ENCODE data around the gene SYPL1.

The SYPL1 gene

DNA sequence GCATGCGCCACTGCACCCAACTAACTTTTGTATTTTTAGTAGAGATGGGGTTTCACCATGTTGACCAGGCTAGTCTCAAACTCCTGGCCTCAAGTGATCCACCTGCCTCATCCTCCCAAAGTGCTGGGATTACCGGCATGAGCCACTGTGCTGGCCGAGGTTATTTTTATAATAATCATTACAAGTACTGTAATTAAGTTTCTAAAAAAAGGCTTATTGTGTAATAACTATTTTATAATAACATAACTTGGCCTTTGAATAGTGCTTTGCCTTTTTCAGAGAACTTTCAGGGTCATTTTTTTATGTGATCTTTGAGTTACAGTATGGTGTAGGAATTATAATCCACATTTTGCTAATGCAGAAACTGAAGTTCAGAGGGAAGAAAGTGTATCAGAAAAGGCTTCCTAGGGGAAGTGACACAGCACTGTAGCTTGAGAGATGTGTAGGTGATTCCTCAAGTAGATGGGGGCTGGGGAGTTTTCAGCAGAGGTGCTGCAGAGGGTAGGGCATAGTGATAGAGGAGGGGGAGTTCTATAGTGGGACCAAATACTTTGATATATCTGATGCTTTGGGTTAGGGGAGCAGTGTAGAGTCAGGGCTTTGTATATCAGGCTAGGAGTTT lies 9.2 kb upstream of the SYPL1 start:
- DNase-seq, result no peak

DNA sequence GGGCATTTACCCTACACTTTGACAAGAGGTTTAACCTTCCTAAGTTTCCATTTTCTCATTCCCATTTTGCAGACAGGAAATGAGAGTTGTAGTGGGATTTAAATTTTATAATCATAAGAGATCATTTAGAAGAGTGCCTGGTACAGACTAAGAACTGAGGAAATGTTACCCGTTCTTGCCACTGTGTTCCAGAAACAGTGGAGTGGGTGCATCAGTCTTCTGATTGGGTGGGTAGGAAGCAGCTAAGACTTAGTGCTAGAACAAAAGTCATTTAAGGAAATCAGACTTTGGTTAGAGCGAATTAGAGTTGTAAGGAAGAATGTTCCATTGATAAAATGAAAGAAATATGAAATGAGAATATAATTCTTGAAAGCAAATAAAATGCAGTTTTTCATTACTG lies 8.4 kb upstream of the SYPL1 start:
- DNase-seq, result no peak

DNA sequence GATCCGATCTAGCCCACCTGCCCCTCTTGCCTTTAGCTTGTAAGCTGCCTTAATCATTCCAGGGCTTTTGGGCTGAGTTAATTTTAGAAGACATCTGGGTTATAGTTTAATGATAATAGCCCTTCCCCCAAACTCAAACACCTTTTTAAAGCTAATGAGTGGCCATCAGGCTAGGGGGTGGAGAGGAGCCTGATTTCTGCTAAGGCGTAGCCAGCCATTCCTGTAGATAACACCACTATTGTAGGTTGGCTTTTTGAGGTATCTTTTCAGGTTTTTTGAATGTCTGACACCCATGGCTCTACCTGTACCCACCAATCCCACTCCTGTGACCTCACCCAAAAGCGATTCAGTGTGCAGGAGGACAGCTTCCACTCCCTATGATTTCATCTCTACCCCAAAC lies 7.6 kb upstream of the SYPL1 start:
- DNase-seq, result no peak

DNA sequence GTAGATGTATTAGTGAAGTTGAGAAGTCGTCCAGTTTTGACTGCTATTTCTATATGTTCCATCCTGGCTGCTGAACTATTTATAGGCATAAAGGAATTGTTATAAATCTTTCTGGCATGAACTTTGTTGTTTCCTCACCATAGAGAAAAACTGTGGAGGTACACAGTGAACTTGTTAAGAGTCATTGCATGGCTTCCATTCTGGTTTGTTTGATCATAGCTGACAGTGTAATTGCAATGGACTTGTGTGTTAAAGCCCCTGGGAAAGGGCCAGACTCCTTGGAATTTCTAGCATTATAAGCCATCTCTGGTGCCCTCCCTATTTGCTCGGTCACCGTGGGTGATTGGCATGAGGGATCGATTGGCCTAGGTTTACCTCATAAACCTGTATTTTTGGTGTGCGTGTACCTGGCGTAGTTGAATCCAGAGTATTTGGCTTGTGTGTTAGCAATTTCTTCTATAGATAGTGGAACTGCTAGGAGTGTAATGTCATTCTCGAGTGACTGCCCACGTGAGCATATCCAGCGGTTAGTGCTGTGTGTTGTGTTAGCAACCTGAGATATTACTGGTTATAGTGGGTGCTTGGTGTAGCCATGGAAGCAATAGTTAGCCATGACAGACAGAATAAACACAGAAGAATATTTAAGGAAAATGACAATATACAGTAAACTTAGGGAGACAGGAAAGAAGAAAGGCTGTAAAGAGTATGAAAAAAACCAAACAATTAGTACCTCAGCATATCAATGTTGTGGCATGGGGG lies 5.9 kb upstream of the SYPL1 start:
- no peak for DNase-seq

DNA sequence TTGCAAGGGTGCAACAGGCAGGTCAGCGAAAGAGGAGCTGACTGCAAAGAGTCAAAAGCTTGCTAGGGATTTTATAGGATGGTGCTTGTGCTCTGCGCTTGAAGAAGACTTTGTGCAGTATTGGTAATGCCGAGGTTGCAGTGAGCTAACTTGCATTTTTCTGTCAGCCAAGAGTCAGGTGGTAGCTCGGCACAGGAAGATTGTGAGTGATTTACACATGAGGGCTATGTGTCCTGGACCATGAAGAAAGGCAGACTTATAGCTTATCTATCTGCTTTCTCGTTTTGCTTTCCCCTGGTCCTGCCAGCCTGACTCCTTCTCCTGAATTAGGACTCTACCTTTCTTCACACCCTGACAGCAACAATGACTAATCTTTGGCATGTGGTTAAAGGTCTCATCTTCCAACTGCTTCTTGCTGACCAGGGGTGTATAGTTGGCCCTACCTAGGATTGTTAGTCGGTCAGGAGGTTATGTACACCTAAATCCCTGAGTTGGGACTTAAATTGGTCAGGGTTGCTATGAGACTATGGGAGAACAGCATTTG lies 4.1 kb upstream of the SYPL1 start:
- DNase-seq, result no peak

DNA sequence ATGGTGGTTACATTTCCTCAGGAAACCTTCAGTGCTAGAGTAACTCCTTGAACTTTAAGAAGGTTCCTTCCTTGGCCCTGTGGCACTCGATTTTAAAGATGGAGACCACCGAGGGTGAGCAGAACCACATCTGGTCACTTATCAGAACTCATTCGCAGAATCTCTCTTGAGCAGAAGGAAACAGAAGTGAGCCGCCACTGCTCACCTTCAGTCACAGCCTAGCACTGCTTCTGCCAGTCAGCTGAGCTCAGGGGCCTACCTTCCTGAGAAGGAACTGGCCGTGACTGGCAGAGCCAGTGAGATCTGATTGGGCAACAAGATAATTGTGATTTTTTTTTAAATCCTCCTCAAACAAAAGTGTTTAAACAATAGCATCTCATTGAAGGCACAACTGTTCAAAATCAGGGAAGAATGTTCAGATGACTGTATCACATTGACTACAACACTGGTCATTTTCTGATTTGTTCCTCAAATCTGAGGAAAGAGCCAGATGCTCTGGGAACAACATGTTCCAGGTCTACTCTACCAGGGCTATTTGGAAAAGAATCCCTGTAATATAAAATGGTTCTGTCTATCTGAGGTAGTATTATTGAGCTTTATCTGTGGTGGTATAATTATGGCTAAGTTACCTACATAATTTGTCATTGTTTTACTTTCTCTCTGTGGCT lies 2.7 kb upstream of the SYPL1 start:
- no peak for DNase-seq

DNA sequence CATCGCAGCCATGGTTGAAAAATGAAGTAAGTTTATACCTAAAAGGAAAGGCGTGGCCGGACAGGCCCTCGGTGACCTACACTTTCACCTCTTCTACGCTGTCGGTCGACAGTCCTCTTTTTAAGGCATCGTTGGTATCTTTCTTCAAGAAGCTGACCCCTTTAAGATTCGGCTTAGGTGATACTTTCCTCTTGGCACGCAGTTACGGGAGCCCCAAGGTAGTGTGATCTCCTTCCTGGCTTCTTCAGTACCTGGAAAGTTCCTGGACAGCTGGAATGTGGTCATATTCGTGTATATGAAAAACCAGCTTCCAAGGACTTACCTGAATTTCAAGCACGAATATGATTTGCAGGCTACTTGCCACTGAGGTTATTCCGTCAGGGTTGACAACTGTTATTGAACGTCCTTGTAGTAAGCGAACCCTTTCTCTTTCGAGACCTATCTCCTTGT lies 885 bp upstream of the SYPL1 start:
- DNase-seq, result no peak

DNA sequence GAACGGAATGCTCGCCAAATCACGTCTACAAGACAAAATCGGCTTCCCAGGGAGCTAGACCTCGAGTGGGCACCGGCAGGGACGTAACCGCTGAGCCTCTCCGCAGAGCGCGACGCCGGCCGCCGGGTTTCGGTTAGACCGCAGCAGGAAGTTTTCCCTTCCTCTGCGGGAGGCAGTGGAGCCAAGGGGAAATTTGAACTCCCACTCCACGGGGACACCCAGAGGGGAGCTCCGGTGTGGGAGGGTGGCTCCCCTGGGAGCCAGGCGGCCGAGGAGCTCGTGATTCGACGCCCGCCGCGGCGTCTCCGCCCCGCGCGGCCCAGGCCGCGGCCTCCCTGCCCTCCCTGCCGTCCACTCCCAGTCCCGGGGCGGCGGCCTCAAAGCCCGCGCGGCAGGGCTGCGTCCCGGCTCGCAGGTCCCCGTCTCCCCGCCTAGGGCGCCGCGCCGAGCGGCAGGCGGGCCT lies 426 bp downstream of the SYPL1 start:
- no peak for DNase-seq

DNA sequence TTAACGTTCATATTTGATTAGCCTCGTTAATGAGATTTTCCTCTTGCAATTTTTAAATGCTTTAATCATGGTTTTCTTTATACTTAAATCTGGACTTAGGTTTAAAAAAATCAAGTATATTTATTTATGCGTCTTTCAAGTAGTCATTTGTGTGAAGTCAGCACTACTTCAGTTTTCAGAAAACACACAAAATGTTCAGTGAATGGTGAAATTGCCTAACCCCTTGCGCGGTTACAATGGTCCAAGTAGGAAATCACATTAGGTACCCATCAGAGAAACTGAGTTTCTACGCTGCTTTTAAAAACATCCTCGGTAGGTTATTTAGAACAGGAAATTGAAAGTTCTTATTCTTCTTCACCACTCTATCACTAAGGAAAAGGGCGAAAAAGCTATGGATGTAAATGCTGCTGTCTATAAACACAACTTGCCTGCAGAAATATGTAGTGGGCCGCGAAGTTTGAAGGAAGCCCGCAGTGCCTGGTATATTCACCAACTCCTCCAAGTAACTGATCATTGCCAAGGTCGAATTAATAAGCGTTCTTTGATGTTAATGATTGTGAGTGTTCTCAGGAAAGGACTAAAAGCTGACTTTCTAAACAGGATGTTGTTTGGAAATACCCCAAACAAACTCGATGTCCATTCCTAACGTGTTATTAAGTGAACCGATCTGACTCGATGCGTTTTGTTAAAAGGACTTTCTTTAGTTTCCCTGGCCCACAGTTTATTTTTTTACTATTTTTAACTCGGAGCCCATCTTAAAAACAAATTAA lies 1.0 kb downstream of the SYPL1 start:
- peak; percentile 33 for DNase-seq

DNA sequence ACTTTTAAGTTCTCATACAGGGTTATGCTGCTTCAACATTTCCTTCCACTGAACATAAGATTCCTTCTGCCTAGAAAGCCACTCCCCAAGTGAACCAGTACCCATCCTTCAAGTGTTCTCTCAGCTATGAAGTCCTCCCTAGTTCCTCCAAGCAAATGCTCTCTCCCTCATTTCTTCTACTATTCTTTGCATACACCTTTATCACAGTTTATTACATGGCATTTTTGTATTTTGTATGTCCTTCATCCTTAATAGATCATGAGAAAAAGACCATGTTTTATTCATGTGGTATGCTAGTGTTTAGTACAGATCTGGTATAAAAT lies 1.9 kb downstream of the SYPL1 start:
- DNase-seq, result no peak

DNA sequence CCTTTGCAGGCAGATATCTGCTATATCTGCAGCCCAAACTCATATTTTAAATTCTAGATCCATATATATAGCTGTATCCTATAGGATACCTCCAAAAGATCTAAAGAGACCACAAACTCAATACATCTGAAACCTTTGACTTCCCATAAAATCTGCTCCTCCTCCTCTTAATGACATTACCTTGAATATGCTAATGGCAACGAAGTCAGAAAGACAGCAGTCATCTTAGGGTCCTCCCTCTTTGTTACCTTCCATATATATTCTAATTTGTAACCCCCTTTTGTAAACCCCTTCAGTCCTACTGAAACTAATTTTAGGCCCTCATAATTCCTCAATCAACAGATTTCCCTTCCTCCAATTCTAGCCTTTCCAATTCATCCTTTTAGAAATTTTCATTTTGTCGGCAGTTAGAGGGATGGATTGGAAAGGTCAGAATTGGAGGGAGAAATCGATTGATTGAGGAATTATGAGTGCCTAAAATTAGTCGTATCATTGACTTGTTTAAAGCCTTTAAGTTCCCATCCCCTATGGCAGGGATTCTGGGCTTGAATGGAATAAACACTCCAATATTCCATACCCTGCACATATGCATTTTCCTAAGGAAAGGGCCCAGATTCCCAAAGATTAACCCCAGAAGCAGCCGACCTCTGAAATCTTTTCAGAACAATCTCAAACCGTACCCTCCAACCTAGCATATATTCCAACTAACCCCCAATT lies 2.4 kb downstream of the SYPL1 start:
- no peak for DNase-seq

DNA sequence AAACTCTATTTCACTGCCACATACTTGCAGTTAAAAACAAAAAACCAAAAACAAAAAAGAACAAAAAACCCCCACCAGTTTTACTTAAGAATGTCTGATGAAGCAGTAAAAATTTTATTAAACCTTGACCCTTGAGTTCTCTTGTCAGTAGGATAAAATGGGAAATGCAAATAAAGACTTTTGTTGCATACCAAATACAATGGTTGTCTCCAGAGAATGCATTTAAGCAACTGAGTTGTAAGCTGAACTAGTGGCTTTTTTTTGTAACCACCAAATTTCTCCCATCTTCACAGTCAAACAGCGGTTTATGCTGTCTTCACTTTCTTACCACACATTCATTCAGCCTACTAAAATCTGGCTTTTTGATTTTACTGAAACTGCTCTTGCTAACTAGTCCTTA lies 3.1 kb downstream of the SYPL1 start:
- no peak for DNase-seq

DNA sequence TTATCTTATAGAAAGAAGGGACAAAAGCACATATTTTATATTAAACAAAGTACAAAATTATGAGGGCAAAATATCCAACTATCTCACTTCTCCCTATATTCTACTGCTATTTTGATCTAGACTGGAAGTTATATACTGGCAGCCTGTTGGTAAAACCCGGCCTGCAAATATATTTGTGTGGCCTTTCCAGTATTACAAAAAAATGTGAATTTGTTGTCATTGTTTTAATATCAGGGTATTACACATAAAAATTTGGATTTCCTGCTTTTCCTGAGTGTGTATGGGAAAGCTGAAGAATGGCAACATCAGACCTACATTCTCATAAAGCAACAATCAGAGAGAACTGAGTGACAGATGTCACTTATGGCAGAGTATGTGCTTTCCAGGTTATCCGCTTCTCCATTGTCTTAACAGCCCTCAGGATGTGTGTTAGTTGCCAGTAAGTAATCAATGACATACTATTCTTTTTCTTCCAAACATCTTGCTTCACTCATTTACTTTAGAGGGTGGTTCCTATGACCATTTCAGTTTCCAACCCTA lies 7.3 kb downstream of the SYPL1 start:
- no peak for DNase-seq

DNA sequence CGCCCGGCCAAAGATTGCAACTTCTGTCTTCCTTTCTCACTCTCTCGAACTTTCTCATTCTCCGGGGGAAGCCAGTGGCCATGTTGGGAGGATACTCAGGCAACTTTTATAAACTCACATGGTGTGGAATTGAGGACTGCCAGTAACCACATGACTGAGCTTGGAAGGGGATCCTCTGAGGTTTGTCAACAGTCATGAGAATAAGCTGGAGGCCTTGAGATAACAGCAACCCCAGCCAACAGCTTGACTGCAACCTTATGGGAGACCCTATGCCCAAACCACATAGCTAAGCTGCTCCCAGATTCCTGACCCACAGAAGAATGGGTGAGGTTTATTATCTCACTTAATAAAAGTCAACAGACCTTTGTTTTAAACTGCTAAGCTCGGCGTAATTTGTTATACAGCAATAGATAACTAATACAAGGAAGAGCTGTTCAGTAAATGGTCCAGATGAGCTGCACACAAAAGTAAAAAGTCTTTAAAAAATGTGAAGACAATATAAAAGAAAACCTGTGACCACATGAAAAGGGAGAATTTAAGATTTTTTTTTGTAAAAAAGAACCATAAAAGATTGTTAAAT lies 9.6 kb downstream of the SYPL1 start:
- DNase-seq, result no peak

DNA sequence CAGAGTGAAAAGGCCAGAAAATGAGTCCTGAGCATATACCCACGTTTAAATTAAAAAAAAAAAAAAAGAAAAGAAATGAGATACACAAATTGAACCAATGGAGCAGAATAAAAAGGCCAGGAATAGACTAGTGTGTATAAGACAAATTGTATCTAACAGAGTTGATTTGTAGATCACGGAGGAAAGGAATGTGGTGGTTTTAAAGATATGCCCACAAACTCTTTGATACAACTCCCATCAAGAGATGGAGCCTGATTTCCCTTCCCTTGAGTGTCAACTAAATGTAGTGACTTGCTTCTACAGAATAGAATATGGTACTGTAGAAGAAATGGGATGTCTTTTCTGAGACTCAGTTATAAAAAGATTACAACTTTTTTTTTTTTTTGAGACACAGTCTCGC lies 10.4 kb downstream of the SYPL1 start:
- no peak for DNase-seq

DNA sequence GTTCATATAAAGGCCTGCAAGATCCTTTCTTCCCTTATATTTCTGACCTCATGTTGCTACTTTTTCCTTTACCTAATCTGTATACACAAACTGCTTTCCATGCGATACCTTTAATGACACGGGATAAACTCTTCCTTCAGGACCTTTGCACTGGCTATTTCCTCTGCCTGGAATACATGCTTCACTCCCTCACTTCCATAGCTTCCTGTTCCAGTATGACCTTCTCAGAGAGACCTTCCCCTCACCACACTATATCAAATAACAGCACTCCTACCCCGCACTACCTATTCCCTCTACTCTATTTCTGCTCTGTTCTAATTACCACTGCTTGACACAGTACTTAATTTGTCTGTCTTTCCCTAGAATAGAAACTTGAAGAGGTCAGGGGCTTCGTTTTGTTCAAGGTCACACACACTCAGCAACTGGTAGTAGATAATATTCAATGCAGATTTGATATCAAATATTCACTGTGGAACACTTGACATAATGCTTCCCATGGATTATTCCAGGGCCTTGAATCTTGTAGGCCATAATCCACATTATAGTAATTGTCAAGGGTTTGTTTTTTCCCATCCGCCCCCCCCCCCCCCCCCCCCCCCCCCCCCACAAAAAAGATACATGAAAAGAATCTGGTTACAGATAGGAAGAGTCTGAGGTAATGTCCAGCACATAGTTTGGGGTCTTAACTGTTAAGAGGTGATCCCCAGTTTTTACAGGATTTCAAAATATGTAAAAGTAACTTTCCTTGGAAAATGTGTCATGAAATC lies 11.1 kb downstream of the SYPL1 start:
- no peak for DNase-seq

DNA sequence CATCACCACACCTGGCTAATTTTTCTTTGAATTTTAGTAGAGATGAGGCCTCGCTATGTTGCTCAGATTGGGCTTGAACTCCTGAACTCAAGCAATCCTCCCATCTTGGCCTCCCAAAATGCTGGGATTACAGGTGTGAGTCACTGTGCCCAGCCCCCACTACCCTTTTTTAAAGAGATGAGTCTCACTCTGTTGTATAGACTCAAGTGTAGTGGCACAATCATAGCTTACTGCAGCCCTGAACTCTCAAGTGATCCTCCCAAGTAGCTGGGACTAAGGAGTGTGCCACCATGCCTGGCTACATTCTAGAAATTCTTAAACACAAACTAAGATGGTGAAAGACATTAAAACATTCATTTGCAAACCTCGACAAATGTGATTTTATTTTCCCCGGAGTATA lies 12.6 kb downstream of the SYPL1 start:
- no peak for DNase-seq

DNA sequence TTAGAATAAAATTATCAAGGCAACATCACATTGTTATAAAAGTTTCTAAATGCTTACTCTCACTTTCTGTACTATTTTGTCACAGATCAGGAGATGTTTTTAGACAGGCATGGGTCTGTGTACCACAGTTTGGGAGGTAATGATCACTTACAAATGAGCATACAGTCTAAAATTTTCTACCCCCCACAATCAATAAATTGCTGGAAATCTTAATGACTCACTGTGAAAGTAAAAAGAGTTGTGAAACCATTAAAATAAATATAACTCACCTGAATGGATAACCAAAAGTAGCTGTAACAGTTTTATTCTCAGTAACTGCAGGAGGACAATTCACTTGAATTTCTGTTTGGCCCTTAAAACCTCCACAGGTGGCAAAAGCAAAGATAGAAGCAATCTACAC lies 13.2 kb downstream of the SYPL1 start:
- no peak for DNase-seq

DNA sequence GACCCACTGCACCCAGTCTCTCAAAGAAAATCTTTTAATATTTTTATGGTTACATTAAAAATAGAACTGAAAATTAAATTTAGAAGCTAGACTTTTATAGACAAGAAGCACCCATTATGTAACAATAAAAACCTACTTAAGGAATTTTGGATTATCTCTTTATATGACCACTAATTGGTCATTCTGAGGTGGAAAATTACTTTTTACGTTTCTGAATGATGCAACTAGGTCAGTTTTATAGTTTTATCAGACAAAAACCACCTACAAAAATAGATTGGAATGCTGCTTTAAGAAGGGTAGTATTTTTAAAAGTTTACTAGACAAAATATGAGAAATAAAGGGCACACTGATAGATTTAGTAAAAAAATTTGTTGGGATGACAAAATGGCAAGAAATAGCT lies 16.5 kb downstream of the SYPL1 start:
- DNase-seq, result no peak

DNA sequence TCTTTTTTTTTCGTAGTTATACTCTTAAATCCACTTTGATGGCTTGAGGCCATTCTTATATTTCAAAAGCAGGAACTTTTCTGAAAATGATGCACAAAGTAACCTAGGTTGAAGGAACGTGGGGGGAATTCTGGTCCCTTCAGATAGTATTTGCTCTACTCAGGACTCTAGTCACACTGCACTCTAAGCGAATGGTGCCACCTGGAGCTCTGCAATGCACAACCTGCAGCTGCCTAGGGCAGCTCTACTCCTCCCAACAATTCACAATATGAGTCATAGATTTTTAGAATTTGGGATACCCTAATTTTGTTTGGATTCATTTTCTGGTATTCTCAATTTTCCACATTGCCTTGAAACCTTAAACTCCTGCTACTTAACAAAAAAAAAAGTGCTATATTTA lies 17.3 kb downstream of the SYPL1 start:
- DNase-seq, result no peak

DNA sequence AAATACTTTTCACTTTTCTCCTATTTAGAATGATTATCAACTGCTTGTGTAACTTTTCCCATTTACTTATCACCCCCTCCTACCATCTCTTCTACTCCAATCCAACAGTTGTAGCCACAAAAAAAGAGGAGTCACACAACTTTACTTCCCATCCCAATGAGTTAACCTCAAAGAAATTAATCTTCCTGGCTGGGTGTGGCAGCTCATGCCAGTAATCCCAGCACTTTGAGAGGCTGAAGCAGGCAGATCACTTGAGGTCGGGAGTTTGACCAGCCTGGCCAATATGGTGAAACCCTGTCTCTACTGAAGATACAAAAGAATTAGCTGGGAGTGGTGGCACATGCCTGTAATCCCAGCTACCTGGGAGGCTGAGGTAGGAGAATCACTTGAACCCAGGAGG lies 19.9 kb downstream of the SYPL1 start:
- DNase-seq, result no peak

Data from NCI-H510A treated with DMSO at 0.1 percent for 48 hours (cell line).